Adrenal gland (tissue), 5 donors: Measurements from ENCODE around the gene KLRF2.

Experiments used
- CTCF ChIP-seq, 6 experiments: fragments of 450-650 bp in 4 of 6; fragments of 200-600 bp in 2 of 6; sonication (generic) in 1 of 6; IDR thresholded peaks; 1 replicate in 5 of 6; 2 replicates in 1 of 6; pipeline versions ENCODE4 v1.5.1 to v1.8.0; 2016 to 2021; ENCODE audit warnings: antibody characterized with exemption in 6 of 6, mild to moderate bottlenecking in 2 of 6, moderate library complexity in 1 of 6
- POLR2A ChIP-seq, 2 donors: fragments of 450-650 bp; IDR thresholded peaks; one replicate each; pipeline ENCODE4 v1.6.1; 2017; ENCODE audit warnings: antibody characterized with exemption in 2 of 2, mild to moderate bottlenecking in 2 of 2, moderate library complexity in 1 of 2
- donor health status: DM: no; HTN: no; CAD: no.

GRCh38 chr12:9943240-9943639 is 62.0 kb downstream of the KLRF2 start:
- TF ChIP-seq CTCF (IDR thresholded peaks at IDR 0.05) (no peak), POLR2A (IDR thresholded peaks at IDR 0.05) (no peak)
